Loucy (cell line): ENCODE measurements around the gene CUEDC1.
"Not testable (repeated sequence)": the region's sequence is repeated elsewhere in the genome, so short reads cannot be mapped to it uniquely, and the experiment has no call there.

Experiments
- H2AFZ ChIP-seq: fragments of 200-600 bp; sonication (generic); 2 replicates; pipeline ENCODE4 v1.6.0; 2016; ENCODE audit warnings: antibody characterized with exemption, mild to moderate bottlenecking, low read length, moderate library complexity
- H3F3A ChIP-seq: fragments of 200-600 bp; 2 replicates; pipeline ENCODE4 v1.6.0; 2016; ENCODE audit warnings: antibody characterized with exemption, low read depth, mild to moderate bottlenecking
- H3K27me3 ChIP-seq: fragments of 200-600 bp; sonication (generic); 2 replicates; pipeline ENCODE4 v1.6.1; 2014; ENCODE audit warnings: low read length, mild to moderate bottlenecking; ENCODE audit not compliant: insufficient read depth, poor library complexity, severe bottlenecking
- H3K36me3 ChIP-seq: fragments of 200-600 bp; sonication (generic); 2 replicates; pipeline ENCODE4 v1.6.1; 2016; ENCODE audit warnings: low read length; ENCODE audit not compliant: insufficient read depth
- H3K4me1 ChIP-seq: fragments of 200-600 bp; sonication (generic); 2 replicates; pipeline ENCODE4 v1.5.1; 2014; ENCODE audit warnings: low read length, mild to moderate bottlenecking; ENCODE audit not compliant: insufficient read depth, poor library complexity, severe bottlenecking
- H3K4me2 ChIP-seq: fragments of 200-600 bp; sonication (generic); 2 replicates; pipeline ENCODE4 v1.6.0; 2014; ENCODE audit warnings: antibody characterized with exemption, low read length, low read depth, mild to moderate bottlenecking; ENCODE audit not compliant: poor library complexity, severe bottlenecking
- H3K4me3 ChIP-seq: fragments of 200-600 bp; sonication (generic); 2 replicates; pipeline ENCODE4 v1.5.1; 2014; ENCODE audit warnings: low read length, mild to moderate bottlenecking, mixed read lengths; ENCODE audit not compliant: poor library complexity, severe bottlenecking
- H3K79me2 ChIP-seq: fragments of 200-600 bp; sonication (generic); 2 replicates; pipeline ENCODE4 v1.6.1; 2014; ENCODE audit warnings: low read length; ENCODE audit not compliant: insufficient read depth
- H3K9ac ChIP-seq: fragments of 200-600 bp; sonication (generic); 2 replicates; pipeline ENCODE4 v1.6.0; 2014; ENCODE audit warnings: mild to moderate bottlenecking, low read depth, low read length, moderate library complexity; ENCODE audit not compliant: poor library complexity, severe bottlenecking
- H3K9me2 ChIP-seq: fragments of 200-600 bp; sonication (generic); replicated peaks from 2 replicates; pipeline ENCODE4 v1.6.1; 2016; ENCODE audit warnings: low read depth, low read length, mixed read lengths
- H3K9me3 ChIP-seq: fragments of 200-600 bp; sonication (generic); 2 replicates; pipeline ENCODE4 v1.6.1; 2014; ENCODE audit warnings: mild to moderate bottlenecking, antibody characterized with exemption, low read length, low read depth; ENCODE audit not compliant: insufficient read depth
- H4K20me1 ChIP-seq: fragments of 200-600 bp; sonication (generic); 2 replicates; pipeline ENCODE4 v1.6.0; 2014; ENCODE audit warnings: antibody characterized with exemption, low read length, mild to moderate bottlenecking; ENCODE audit not compliant: insufficient read depth, poor library complexity, severe bottlenecking
- CTCF ChIP-seq: fragments of 200-600 bp; sonication (generic); conservative IDR thresholded peaks from 2 replicates; pipeline ENCODE4 v1.5.1; 2014; ENCODE audit warnings: mild to moderate bottlenecking, antibody characterized with exemption, low read length
- EZH2phosphoT487 ChIP-seq: fragments of 200-600 bp; IDR thresholded peaks from 2 replicates; pipeline ENCODE4 v1.6.1; 2018; ENCODE audit warnings: antibody characterized with exemption, mild to moderate bottlenecking, moderate library complexity, borderline replicate concordance

CUEDC1 gene

GRCh38 chr17:57849163-57849873 is 105.9 kb downstream of the CUEDC1 start:
- Histone ChIP-seq H3K4me2 (peak overlapping the region; percentile 88), H2AFZ (0 out of 2 replicates have a peak overlapping the region, but pooled peaks have one; percentile 65), H3K79me2 (peaks cover 28% of the 10 kb centered on the region)

GRCh38 chr17:57846056-57846945 is 108.9 kb downstream of the CUEDC1 start:
- H3K9ac ChIP-seq, H4K20me1 ChIP-seq, H3K9me3 ChIP-seq, H2AFZ ChIP-seq, H3F3A ChIP-seq, H3K4me3 ChIP-seq, H3K27me3 ChIP-seq, H3K4me2 ChIP-seq, H3K36me3 ChIP-seq, H3K9me2 ChIP-seq: not testable (repeated sequence)
- Histone ChIP-seq H3K4me1 (peaks cover 17% of the 10 kb centered on the region), H3K79me2 (peaks cover 28% of the 10 kb centered on the region)

More at GRCh38 chr17:57849163-57849873, 105.9 kb downstream of the CUEDC1 start:
- Histone ChIP-seq H3K4me3 (peak overlapping the region; percentile 86), H3K9me2 (no peaks in the 10 kb centered on the region), H3K36me3 (no peaks in the 10 kb centered on the region), H3K27me3 (no peaks in the 10 kb centered on the region), H3K9ac (peak overlapping the region; percentile 78), H3K9me3 (no peaks in the 10 kb centered on the region), H3K4me1 (peaks cover 17% of the 10 kb centered on the region), H3F3A (no peaks in the 10 kb centered on the region), H4K20me1 (no peaks in the 10 kb centered on the region)
- TF ChIP-seq CTCF, result no peak

GRCh38 chr17:57842280-57842679 is 112.9 kb downstream of the CUEDC1 start:
- Histone ChIP-seq H3K4me1 (no peaks in the 10 kb centered on the region), H3K36me3 (peaks cover 25% of the 10 kb centered on the region; the same call in 1 of the 2 replicates), H4K20me1 (no peaks in the 10 kb centered on the region), H3F3A (no peaks in the 10 kb centered on the region), H3K9me3 (no peaks in the 10 kb centered on the region), H3K79me2 (no peaks in the 10 kb centered on the region; the same call in 1 of the 2 replicates), H3K4me2 (no peak overlapping the region), H2AFZ (no peak overlapping the region), H3K9ac (no peak overlapping the region), H3K9me2 (no peaks in the 10 kb centered on the region), H3K27me3 (no peaks in the 10 kb centered on the region), H3K4me3 (no peak overlapping the region)
- no peak for TF ChIP-seq EZH2phosphoT487
- no peak for TF ChIP-seq CTCF
